ENCODE results near the gene PRKN.

Gene PRKN

DNA sequence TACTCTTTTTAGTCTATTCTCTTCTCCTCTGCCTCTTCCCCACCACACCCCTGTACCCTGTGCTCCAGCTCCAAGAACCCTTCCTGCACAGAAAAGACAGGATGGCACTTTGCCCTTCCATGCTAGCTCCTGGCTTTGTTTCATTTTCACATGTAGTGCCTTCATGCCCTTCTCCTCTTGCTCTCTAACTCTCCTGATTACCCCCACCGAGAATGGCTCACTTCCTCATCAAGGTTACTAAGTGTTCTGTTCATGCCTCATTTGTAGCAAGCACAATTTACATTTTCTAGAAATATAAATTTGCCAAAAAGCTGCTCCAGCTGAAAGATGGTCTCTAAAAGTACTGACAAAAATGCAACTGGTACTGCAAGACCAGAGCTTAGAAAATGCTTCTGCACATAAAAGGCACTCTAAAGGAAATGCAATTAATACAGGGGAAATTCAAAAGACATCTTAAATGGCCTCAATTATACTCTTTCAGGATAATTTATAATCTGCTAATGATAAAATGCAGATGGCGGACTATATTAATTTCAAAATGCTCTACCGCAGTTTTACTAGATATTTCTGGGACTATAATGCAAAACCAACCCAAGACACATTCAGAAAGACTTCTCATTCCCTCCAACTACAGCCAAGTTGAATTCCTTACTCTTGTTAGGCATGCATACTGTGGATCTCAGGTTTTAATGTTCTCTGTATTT, 570.2 kb downstream of the PRKN start:
- TF ChIP-seq, protein P1, sequence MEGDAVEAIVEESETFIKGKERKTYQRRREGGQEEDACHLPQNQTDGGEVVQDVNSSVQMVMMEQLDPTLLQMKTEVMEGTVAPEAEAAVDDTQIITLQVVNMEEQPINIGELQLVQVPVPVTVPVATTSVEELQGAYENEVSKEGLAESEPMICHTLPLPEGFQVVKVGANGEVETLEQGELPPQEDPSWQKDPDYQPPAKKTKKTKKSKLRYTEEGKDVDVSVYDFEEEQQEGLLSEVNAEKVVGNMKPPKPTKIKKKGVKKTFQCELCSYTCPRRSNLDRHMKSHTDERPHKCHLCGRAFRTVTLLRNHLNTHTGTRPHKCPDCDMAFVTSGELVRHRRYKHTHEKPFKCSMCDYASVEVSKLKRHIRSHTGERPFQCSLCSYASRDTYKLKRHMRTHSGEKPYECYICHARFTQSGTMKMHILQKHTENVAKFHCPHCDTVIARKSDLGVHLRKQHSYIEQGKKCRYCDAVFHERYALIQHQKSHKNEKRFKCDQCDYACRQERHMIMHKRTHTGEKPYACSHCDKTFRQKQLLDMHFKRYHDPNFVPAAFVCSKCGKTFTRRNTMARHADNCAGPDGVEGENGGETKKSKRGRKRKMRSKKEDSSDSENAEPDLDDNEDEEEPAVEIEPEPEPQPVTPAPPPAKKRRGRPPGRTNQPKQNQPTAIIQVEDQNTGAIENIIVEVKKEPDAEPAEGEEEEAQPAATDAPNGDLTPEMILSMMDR (IDR thresholded peaks at IDR 0.05): no peak
- Histone ChIP-seq H3K4me1 (no peaks in the 10 kb centered on the region), H3K27me3 (no peaks in the 10 kb centered on the region), H3K9me3 (no peaks in the 10 kb centered on the region), H3K36me3 (no peaks in the 10 kb centered on the region), H3K4me3 (no peak overlapping the region), H3K27ac (no peak overlapping the region)
- intact Hi-C loops (cut with DNase I; ENCODE audit: low total_unique reads): no loop called here
- DNase-seq: no peak

DNA sequence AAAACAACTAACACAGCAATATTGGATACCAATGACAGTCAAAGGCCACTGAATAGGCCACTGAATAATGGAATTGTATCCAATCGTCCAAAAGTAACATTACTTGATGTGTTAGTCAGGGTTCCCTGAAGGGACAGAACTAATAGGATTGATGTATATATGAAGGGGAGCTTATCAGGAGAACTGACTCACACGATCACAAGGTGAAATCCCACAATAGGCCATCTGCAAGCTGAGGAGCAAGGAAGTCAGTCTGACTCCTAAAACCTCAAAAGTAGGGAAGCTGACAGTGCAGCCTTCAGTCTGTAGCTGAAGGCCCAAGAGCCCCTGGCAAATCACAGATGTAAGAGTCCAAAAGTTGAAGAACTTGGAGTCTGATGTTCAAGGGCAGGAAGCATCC, 571.4 kb downstream of the PRKN start:
- intact Hi-C loops (cut with DNase I; ENCODE audit: low total_unique reads): no loop called here
- H3K36me3 ChIP-seq: no peaks in the 10 kb centered on the region
- no peaks in the 10 kb centered on the region for H3K27me3 ChIP-seq
- H3K4me3 ChIP-seq: no peak overlapping the region
- no peak for DNase-seq
- H3K9me3 ChIP-seq: no peaks in the 10 kb centered on the region
- no peak overlapping the region for H3K27ac ChIP-seq
- TF ChIP-seq, protein P1 (IDR thresholded peaks at IDR 0.05): no peak
- H3K4me1 ChIP-seq: peaks cover 0 to 4% (median 0%) of the 10 kb centered on the region in 4 donors

DNA sequence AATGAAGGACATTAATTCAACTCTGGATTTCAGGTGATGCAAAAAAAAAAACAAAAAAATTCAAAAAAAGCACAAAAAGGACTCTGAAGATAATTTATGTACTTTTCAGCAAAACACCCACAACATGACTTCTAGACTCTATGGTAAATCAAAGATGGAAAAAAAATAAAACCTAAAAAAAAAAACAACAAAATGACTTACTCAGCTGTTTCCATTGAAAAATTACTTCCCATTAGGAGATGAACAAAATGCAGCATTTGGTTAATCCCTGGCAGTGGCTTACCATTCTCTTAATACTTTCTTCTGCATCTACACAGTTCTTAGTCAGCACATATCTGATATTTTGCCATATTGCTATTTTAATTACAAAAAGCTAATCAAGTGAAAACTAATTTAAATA, 572.6 kb downstream of the PRKN start:
- H3K27ac ChIP-seq: no peak overlapping the region
- H3K4me1 ChIP-seq: peaks cover 0 to 4% (median 0%) of the 10 kb centered on the region in 4 donors
- TF ChIP-seq, protein P1 (IDR thresholded peaks at IDR 0.05): no peak
- H3K4me3 ChIP-seq: no peak overlapping the region
- no peaks in the 10 kb centered on the region for H3K36me3 ChIP-seq
- H3K9me3 ChIP-seq: no peaks in the 10 kb centered on the region
- H3K27me3 ChIP-seq: no peaks in the 10 kb centered on the region
- no peak for DNase-seq
- intact Hi-C loops (cut with DNase I; ENCODE audit: low total_unique reads): no loop called here

DNA sequence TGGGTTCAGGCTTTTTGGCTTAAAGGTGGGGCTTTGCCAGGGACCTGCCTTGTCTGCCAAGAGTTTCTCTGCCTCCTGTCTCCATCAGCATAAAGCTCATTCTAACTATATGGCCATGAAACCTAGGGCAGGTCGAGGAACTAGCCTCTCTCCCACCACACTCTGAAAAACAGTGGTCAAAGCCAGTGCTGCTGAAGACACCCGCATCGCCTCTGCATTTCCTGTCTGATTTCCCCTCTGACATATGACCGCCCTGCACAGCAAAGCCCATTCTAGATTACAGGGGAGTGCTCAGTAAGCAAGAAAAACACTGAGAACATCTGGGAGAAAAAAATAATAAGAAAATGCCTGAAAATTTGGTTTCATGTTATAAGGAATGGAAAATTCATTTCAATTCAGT, 573.6 kb downstream of the PRKN start:
- Histone ChIP-seq H3K27ac (no peak overlapping the region), H3K36me3 (no peaks in the 10 kb centered on the region), H3K9me3 (no peaks in the 10 kb centered on the region), H3K27me3 (no peaks in the 10 kb centered on the region), H3K4me3 (no peak overlapping the region), H3K4me1 (peaks cover 0 to 4% (median 0%) of the 10 kb centered on the region in 4 donors)
- intact Hi-C loops (cut with DNase I; ENCODE audit: low total_unique reads): no loop called here
- no peak for DNase-seq
- TF ChIP-seq, protein P1 (IDR thresholded peaks at IDR 0.05): no peak

DNA sequence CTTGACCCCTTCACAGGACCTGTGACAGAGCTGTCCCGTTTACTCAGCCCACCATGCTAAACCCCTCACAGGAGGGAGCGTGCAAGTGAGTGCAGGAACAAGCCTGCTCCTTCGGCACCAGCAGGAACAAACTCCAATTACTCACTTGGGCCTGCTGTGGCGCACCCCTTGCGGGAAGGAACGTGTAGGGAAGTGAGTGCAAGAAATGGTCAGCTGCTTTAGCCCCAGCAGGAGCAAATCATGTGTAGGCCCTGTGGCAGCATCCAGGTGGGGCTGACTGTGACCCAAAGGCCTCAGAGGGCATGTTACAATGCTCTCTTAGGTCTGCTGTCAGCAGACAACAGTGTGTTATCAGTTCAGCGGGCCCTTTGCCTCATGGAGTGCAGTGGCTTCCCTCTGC, 574.4 kb downstream of the PRKN start:
- Histone ChIP-seq H3K27ac (no peak overlapping the region), H3K9me3 (no peaks in the 10 kb centered on the region), H3K36me3 (no peaks in the 10 kb centered on the region), H3K4me3 (no peak overlapping the region), H3K4me1 (peaks cover 0 to 4% (median 0%) of the 10 kb centered on the region in 4 donors), H3K27me3 (no peaks in the 10 kb centered on the region)
- TF ChIP-seq, protein P1 (IDR thresholded peaks at IDR 0.05): no peak
- DNase-seq: no peak
- intact Hi-C loops (cut with DNase I; ENCODE audit: low total_unique reads): no loop called here

Measured in tibial artery (tissue), 4 donors.